HG03108 (cell line): Measurements from ENCODE around the gene NPIPA5.
"Not testable (repeated sequence)": the region's sequence is repeated elsewhere in the genome, so short reads cannot be mapped to it uniquely, and the experiment has no call there.

Experiments used
- ATAC-seq: cut with Tn5 transposase; IDR thresholded peaks from one replicate; pipeline ENCODE4 v1.9.1; 2021; ENCODE audit warnings: moderate library complexity; ENCODE audit not compliant: unreplicated experiment

The NPIPA5 gene

GRCh38 chr16:15393025-15393424 is 14.9 kb upstream of the NPIPA5 start:
- not testable (repeated sequence) for ATAC-seq

- ATAC-seq = not testable (repeated sequence)
Measured at GRCh38 chr16:15389916-15390315, 11.8 kb upstream of the NPIPA5 start.

DNA sequence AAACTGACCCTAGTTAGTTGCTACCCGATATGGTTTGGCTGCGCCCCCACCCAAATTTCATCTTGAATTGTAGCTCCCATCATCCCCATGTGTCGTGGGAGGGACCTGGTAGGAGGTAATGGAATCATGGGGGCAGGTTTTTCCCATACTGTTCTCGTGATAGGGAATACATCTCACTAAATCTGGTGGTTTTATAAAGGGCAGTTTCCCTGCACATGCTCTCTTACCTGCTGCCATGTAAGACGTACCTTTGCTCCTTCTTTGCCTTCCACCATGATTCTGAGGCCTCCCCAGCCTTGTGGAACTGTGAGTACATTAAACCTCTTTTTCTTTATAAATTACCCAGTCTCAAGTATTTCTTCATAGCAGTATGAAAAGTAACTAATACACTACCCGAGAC is 10.0 kb upstream of the NPIPA5 start:
- ATAC-seq = not testable (repeated sequence)

GRCh38 chr16:15382810-15383209 is 4.7 kb upstream of the NPIPA5 start:
- not testable (repeated sequence) for ATAC-seq

- ATAC-seq = not testable (repeated sequence)
Measured at GRCh38 chr16:15357495-15357894, 20.6 kb downstream of the NPIPA5 start.

GRCh38 chr16:15354846-15355245 is 23.2 kb downstream of the NPIPA5 start:
- not testable (repeated sequence) for ATAC-seq

DNA sequence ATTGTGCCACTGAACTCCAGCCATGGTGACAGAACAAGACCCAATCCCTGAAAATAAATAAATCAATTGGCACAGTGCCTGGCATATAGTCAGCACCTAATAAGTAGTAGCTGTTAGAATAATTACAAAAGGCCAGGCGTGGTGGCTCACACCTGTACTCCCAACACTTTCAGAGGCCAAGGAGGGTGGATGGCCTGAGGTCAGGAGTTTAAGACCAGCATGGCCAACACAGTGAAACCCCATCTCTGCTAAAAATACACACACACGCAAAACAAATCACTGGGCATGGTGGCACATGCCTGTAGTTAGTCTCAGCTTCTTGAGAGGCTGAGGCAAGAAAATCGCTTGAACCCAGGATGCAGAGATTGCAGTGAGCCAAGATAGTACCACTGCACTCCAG is 25.2 kb downstream of the NPIPA5 start:
- ATAC-seq = not testable (repeated sequence)

GRCh38 chr16:15351745-15352144 is 26.3 kb downstream of the NPIPA5 start:
- ATAC-seq = not testable (repeated sequence)

DNA sequence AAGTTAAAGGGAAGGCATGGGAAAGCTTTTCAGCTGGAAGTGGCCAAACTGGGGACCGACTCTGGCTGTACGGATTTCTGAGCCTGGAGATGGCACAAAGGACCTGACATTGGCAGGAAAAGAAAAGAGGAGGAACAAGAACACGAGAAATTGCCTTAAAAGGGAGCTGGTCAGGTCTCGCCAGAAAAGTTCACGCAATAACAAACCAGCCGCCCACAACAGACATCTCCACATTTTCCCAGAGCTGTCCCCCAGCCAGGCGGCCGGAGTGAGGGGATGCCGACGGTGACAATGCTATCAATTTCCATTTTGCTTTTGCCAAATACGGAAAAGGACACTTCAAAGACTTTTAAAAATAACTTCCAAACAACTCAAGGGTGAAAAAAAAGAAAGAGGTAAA is 26.8 kb downstream of the NPIPA5 start:
- ATAC-seq = not testable (repeated sequence)

DNA sequence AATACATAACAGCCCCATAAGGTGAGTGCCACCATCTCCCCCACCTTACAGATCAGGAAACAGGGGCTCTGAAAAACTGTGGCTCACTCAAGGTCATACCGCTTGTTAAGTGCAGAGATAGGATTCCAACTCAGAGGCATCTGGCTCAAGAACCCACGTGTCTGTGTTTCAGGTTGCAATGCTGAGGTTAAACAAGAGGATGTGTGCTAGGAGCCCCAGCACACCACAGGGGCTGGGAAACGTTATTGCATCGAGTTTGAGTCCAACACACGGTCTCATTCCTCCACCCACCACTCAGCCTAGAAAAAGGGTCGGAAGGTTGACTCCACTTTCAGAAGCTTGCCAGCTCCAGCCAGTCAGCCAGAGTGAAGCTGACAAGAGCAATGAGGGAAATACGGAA is 29.4 kb downstream of the NPIPA5 start:
- not testable (repeated sequence) for ATAC-seq

DNA sequence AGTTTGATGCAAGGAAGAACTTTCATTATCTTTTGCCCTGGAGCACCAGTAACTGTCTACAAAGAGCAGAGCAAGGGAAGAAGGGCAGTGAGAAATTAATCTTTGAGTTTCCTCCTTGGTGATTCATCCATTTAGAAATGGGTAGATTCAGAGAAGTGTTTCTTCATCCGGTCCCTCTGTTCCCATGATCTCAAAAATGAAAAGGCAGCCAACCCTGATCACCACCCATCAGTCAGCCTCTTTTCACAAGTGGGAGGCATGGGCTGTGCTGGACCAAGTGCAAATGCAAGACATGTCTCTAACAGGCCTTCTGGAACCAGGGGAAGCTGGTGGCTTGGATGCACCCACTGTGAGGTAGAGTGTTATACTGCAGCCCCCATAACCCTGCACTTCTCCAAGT is 35.8 kb downstream of the NPIPA5 start:
- ATAC-seq = not testable (repeated sequence)

DNA sequence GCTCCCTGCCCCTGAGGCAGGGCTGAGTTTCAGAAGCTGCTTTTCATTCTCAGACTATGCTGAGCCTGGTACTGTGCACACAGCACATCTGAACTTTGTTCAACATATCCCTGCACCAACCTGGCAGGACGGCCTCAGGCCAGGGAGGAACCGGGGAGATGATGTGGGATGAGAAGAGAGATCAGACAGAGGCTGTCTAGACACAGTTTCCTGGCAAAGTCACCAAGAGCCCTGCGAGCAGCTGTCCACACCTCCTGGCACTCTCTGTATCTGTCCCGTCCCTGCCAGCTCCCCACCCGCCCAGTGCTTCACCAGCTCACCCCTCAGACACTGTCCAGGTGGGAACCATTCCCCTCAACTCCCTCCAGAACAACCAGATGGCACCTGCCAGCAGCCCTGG is 39.1 kb downstream of the NPIPA5 start:
- ATAC-seq = not testable (repeated sequence)

- not testable (repeated sequence) for ATAC-seq
Measured at GRCh38 chr16:15337974-15338605, 40.0 kb downstream of the NPIPA5 start.

DNA sequence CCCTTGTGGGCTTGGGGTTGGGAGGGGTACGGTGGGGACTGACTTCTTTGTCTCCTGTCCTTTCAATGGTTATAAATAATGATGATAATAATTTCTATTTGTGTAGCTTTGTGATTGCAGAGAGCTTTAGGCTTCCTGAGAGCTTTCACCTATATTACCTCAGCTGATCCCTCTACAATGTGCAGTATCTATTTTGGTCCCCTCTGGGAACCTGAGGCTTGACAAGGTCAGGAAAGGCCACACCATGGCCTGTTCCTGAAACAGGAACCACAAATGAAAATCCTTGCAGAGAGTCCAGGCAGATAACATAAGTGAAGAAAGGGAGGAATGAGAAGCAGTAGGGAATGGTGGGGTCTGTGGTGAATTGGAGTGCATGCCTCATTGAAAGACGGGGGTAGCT is 42.5 kb downstream of the NPIPA5 start:
- not testable (repeated sequence) for ATAC-seq

- ATAC-seq = not testable (repeated sequence)
Measured at GRCh38 chr16:15333969-15334368, 44.1 kb downstream of the NPIPA5 start.

GRCh38 chr16:15330978-15331377 is 47.1 kb downstream of the NPIPA5 start:
- ATAC-seq = not testable (repeated sequence)

DNA sequence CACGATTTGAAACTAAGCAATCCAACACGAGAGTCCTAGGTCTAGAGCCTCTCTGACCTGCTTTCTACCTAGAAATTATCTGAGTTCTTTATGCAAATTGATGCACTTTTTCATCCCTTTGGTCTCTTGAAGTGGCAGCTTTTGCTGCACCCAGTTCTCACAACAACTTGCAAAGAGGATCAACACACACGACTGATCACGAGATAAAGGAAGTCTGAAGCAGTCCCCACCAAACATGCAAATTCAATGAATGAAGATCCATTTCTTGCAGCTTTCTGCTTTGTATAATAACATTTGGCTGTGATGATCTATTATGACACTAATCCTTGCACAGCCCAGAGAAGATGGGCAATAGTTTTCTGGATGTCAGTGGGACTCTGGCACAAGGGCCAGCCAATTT is 53.1 kb downstream of the NPIPA5 start:
- not testable (repeated sequence) for ATAC-seq

DNA sequence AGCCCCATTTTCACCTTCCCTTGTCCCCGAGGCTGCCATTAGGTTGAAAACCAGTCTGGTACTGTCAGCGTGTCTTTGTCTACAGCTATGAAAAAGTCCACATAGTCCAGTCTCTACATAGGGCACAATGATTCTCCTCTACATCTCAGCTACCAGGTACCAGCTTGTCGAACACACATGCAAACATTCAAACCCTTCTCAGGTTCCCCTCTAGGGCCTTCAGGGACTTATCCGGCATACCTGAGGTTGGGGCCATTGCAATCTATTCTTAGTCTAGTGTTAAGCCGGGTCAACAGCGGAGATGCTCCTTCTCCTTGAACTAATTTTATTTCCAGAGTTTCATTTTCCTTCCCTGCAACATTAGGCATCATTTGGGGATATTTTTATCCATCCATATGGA is 54.7 kb downstream of the NPIPA5 start:
- not testable (repeated sequence) for ATAC-seq

DNA sequence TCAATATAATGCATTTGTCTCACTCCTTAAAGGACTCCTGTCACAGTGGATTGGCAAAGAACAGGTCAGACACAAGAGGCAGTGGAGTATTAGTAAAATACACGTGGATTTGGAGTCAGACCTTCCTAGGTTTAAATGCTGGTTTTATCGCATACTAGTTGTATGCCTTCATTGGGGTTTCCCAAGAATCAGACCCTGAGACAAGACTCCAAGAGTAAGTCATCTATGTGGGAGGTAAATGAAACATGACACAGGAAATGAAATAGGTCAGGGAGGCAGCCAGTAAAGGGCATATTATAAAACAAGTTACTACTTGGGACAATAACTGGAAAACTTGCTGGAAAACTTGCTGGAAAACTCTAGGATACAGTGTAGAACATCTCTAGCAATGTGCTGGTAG is 56.9 kb downstream of the NPIPA5 start:
- ATAC-seq = not testable (repeated sequence)

DNA sequence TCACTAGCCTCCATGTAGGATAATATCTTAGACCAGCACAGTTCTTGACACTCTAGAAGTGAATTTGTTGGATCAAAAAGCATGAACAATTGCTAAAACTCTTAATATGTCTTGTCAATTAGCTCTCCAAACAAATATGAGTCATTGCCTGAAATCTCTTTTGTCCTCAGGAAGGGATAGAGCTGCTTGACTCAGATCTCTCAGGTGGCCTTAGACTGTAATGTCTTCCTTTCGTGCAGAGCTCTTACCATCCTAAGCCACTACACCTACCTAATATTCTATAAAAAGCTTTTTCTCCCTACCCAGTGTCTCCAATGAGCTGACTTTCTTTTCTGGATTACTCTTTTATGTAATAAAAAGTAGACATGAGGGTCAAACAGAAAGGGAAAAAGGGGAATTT is 63.5 kb downstream of the NPIPA5 start:
- not testable (repeated sequence) for ATAC-seq
